CD14-positive monocyte (primary cell): ENCODE results near the gene GOSR1. TPM values are rescaled to one million over a fixed set of nuclear protein-coding genes. Genes with fewer than 3 reads are reported as not detected.
A peak's percentile ranks its signal among the peaks of the same experiment; 100 is the strongest.

Experiments
- DNase-seq, 3 donors: peaks; one replicate each; pipeline ENCODE4 v3.0.0-alpha.2; 2011 to 2022
- H2AFZ ChIP-seq: 2 replicates; pipeline ENCODE4 v1.6.0; 2012; ENCODE audit warnings: mild to moderate bottlenecking, low read depth, low read length, inconsistent platforms; ENCODE audit not compliant: insufficient read depth, poor library complexity, severe bottlenecking
- H3K27ac ChIP-seq, 2 donors: 1 replicate in 1 of 2; 2 replicates in 1 of 2; pipeline ENCODE4 v1.5.1; 2012 to 2013; ENCODE audit warnings: low read length in 2 of 2, control low read depth in 1 of 2, inconsistent platforms in 1 of 2, low read depth in 1 of 2, mild to moderate bottlenecking in 1 of 2
- H3K27me3 ChIP-seq, 2 donors: one replicate each; pipeline versions ENCODE4 v1.6.0 to v1.6.1; 2011 to 2013; ENCODE audit warnings: low read length in 2 of 2; ENCODE audit not compliant: control insufficient read depth in 2 of 2, insufficient read depth in 2 of 2
- H3K36me3 ChIP-seq, 2 donors: replicated peaks in 1 of 2; 1 replicate in 1 of 2; 2 replicates in 1 of 2; pipeline versions ENCODE4 v1.5.1 to v1.6.1; 2012 to 2013; ENCODE audit warnings: low read length in 2 of 2, control low read depth in 1 of 2, inconsistent platforms in 1 of 2, mild to moderate bottlenecking in 1 of 2; ENCODE audit not compliant: insufficient read depth in 2 of 2, control insufficient read depth in 1 of 2
- H3K4me1 ChIP-seq, 2 donors: 1 replicate in 1 of 2; 2 replicates in 1 of 2; pipeline versions ENCODE4 v1.5.1 to v1.6.1; 2012 to 2013; ENCODE audit warnings: low read length in 2 of 2, control low read depth in 1 of 2, inconsistent platforms in 1 of 2, mild to moderate bottlenecking in 1 of 2, moderate library complexity in 1 of 2; ENCODE audit not compliant: insufficient read depth in 2 of 2, control insufficient read depth in 1 of 2
- H3K4me2 ChIP-seq: replicated peaks from 2 replicates; pipeline ENCODE3; 2012; ENCODE audit warnings: low read length, moderate library complexity, mild to moderate bottlenecking; ENCODE audit not compliant: poor library complexity, severe bottlenecking; ENCODE audit errors: extremely low read depth
- H3K4me3 ChIP-seq, 3 experiments: fragments of 200-600 bp in 1 of 3; sonication (generic) in 1 of 3; replicated peaks in 1 of 3; 1 replicate in 2 of 3; 2 replicates in 1 of 3; pipeline ENCODE4 v1.5.1; 2011 to 2013; ENCODE audit warnings: low read length in 3 of 3, mild to moderate bottlenecking in 3 of 3, control low read depth in 2 of 3, low read depth in 2 of 3, inconsistent platforms in 1 of 3, moderate library complexity in 1 of 3
- H3K79me2 ChIP-seq: 2 replicates; pipeline ENCODE4 v1.6.0; 2012; ENCODE audit warnings: mild to moderate bottlenecking, control low read depth, inconsistent platforms, low read length, moderate library complexity; ENCODE audit not compliant: insufficient read depth
- H3K9ac ChIP-seq: 2 replicates; pipeline ENCODE4 v1.6.0; 2017; ENCODE audit warnings: low read length, mild to moderate bottlenecking; ENCODE audit not compliant: insufficient read depth, poor library complexity, severe bottlenecking
- H3K9me3 ChIP-seq, 2 donors: replicated peaks in 1 of 2; 1 replicate in 1 of 2; 2 replicates in 1 of 2; pipeline versions ENCODE4 v1.5.1 to v1.6.1; 2012 to 2013; ENCODE audit warnings: low read length in 2 of 2, control low read depth in 1 of 2; ENCODE audit not compliant: control insufficient read depth in 1 of 2, insufficient read depth in 1 of 2
- H4K20me1 ChIP-seq: 2 replicates; pipeline ENCODE4 v1.6.0; 2012; ENCODE audit warnings: mild to moderate bottlenecking, low read length, control low read depth, moderate library complexity; ENCODE audit not compliant: insufficient read depth
- H3K27ac Mint-ChIP-seq, 7 donors: one replicate each; pipeline ENCODE4 v1.8.0; 2020; ENCODE audit warnings: mild to moderate bottlenecking in 7 of 7, mixed read lengths in 7 of 7, moderate library complexity in 6 of 7, inconsistent platforms in 2 of 7
- H3K27me3 Mint-ChIP-seq, 3 donors: one replicate each; pipeline ENCODE4 v1.8.0; 2021 to 2022; ENCODE audit warnings: low read depth in 3 of 3, mild to moderate bottlenecking in 3 of 3, mixed read lengths in 3 of 3, moderate library complexity in 3 of 3, inconsistent platforms in 1 of 3
- H3K36me3 Mint-ChIP-seq, 2 donors: one replicate each; pipeline ENCODE4 v1.8.0; 2020; ENCODE audit warnings: mixed read lengths in 2 of 2, inconsistent platforms in 1 of 2, mild to moderate bottlenecking in 1 of 2
- H3K4me1 Mint-ChIP-seq: one replicate; pipeline ENCODE4 v1.8.0; 2020; ENCODE audit warnings: mild to moderate bottlenecking, mixed read lengths
- H3K4me3 Mint-ChIP-seq, 2 donors: one replicate each; pipeline ENCODE4 v1.8.0; 2020; ENCODE audit warnings: mild to moderate bottlenecking in 2 of 2, mixed read lengths in 2 of 2, moderate library complexity in 1 of 2
- H3K9me3 Mint-ChIP-seq, 7 donors: one replicate each; pipeline ENCODE4 v1.8.0; 2020 to 2022; ENCODE audit warnings: mixed read lengths in 7 of 7, mild to moderate bottlenecking in 6 of 7, moderate library complexity in 6 of 7, inconsistent platforms in 2 of 7
- CTCF ChIP-seq: fragments of 200-600 bp; IDR thresholded peaks from one replicate; pipeline ENCODE4 v1.8.0; 2022; ENCODE audit warnings: antibody characterized with exemption, mild to moderate bottlenecking
- WGBS: methylation state at CpG from one replicate; pipeline ENCODE4 v1.1.5; 2013; ENCODE audit warnings: missing lambda C conversion rate; ENCODE audit not compliant: insufficient coverage; 5-methylcytosine and 5-hydroxymethylcytosine counted together
- intact Hi-C, 2 donors: fragments of 100-400 bp; cut with micrococcal nuclease; formaldehyde crosslinking; loops; one replicate each; pipeline versions ENCODE4 v1.15.0 to v1.15.1; 2023
- polyA plus RNA-seq, 3 donors: library from polyadenylated mRNA; depleted of rRNA in 1 of 3; unstranded in 2 of 3; stranded (reverse) in 1 of 3; fragments of 300-500 nt in 2 of 3; fragments of >200 nt in 1 of 3; fragmentation: Illumina TruSeq in 2 of 3; gene quantifications; 1 replicate in 2 of 3; 2 replicates in 1 of 3; pipeline ENCODE4 v1.2.3, GENCODE V29; 2012 to 2021

The GOSR1 gene
- polyA plus RNA-seq, 3 donors: 12.6 to 35.7 (median 20.9) TPM

- Histone ChIP-seq H3K79me2 (no peaks in the 10 kb centered on the region), H3K4me3 (no peak overlapping the region), H2AFZ (no peak overlapping the region), H3K9me3 (no peaks in the 10 kb centered on the region), H4K20me1 (no peaks in the 10 kb centered on the region), H3K9ac (peak overlapping the region; percentile 8), H3K4me2 (no peak overlapping the region), H3K27ac (peak overlapping the region in 1 of 2 donors; percentile 20), H3K4me1 (no peaks in the 10 kb centered on the region), H3K36me3 (peaks cover 40 to 82% of the 10 kb centered on the region in 2 donors), H3K27me3 (no peaks in the 10 kb centered on the region)
- intact Hi-C loops: no loop called here
- WGBS: no CpG with 5 or more reads among the region's 6 CpGs
- no peak for TF ChIP-seq CTCF
- Mint-ChIP-seq H3K4me3 (no peak overlapping the region), H3K9me3 (peaks cover 0 to 2% (median 0%) of the 10 kb centered on the region in 7 donors), H3K27me3 (no peaks in the 10 kb centered on the region), H3K36me3 (peaks cover 50 to 69% of the 10 kb centered on the region in 2 donors), H3K27ac (peak overlapping the region in 2 of 7 donors; percentile 11 to 37), H3K4me1 (peaks cover 3% of the 10 kb centered on the region)
- no peak for DNase-seq
These were observed 28.7 kb downstream of the GOSR1 start for GRCh38 chr17:30505868-30506417.

GRCh38 chr17:30506481-30506880 is 29.3 kb downstream of the GOSR1 start:
- Histone ChIP-seq H3K4me3 (no peak overlapping the region), H3K27me3 (no peaks in the 10 kb centered on the region), H3K9ac (peak overlapping the region; percentile 8), H3K9me3 (no peaks in the 10 kb centered on the region), H4K20me1 (no peaks in the 10 kb centered on the region), H3K36me3 (peaks cover 39 to 82% of the 10 kb centered on the region in 2 donors), H2AFZ (no peak overlapping the region), H3K79me2 (no peaks in the 10 kb centered on the region), H3K4me1 (no peaks in the 10 kb centered on the region), H3K27ac (peak overlapping the region in 1 of 2 donors; percentile 20), H3K4me2 (no peak overlapping the region)
- Mint-ChIP-seq H3K36me3 (peaks cover 46 to 67% of the 10 kb centered on the region in 2 donors), H3K4me3 (no peak overlapping the region), H3K27me3 (no peaks in the 10 kb centered on the region), H3K4me1 (peaks cover 3% of the 10 kb centered on the region), H3K27ac (no peak overlapping the region), H3K9me3 (peaks cover 0 to 2% (median 0%) of the 10 kb centered on the region in 7 donors)
- TF ChIP-seq CTCF: no peak
- DNase-seq: no peak
- intact Hi-C loops: no loop called here
- 100% methylated on average over 1 of the region's 1 CpG for WGBS
